GM08714 (cell line): ENCODE data around the gene IFFO2.

Source experiments
- H3K4me3 ChIP-seq: fragments of 200-500 bp; sonication (Bioruptor generic); 2 replicates; pipeline ENCODE4 v1.5.1; 2014; ENCODE audit warnings: mild to moderate bottlenecking, low read length, inconsistent platforms
- ZNF274 ChIP-seq: IDR thresholded peaks from 2 replicates; pipeline ENCODE4 v1.6.1; 2012; ENCODE audit warnings: mild to moderate bottlenecking, low read depth, low read length

The IFFO2 gene

GRCh38 chr1:18981242-18981641, 24.8 kb upstream of the IFFO2 start:
- H3K4me3 ChIP-seq: no peak overlapping the region
- TF ChIP-seq ZNF274: no peak

GRCh38 chr1:18978706-18979105, 22.2 kb upstream of the IFFO2 start:
- H3K4me3 ChIP-seq: no peak overlapping the region
- TF ChIP-seq ZNF274: no peak

- no peak overlapping the region for H3K4me3 ChIP-seq
- no peak for TF ChIP-seq ZNF274
Observed at GRCh38 chr1:18977428-18977827, 21.0 kb upstream of the IFFO2 start.

- no peak overlapping the region for H3K4me3 ChIP-seq
- TF ChIP-seq ZNF274: no peak
Observed at GRCh38 chr1:18976096-18976495, 19.6 kb upstream of the IFFO2 start.

GRCh38 chr1:18974606-18975005, 18.1 kb upstream of the IFFO2 start:
- H3K4me3 ChIP-seq: no peak overlapping the region
- TF ChIP-seq ZNF274: no peak

GRCh38 chr1:18974005-18974404, 17.5 kb upstream of the IFFO2 start:
- TF ChIP-seq ZNF274: no peak
- H3K4me3 ChIP-seq: no peak overlapping the region

GRCh38 chr1:18973446-18973955, 17.0 kb upstream of the IFFO2 start:
- no peak overlapping the region for H3K4me3 ChIP-seq
- TF ChIP-seq ZNF274: no peak

GRCh38 chr1:18972991-18973390, 16.5 kb upstream of the IFFO2 start:
- H3K4me3 ChIP-seq: no peak overlapping the region
- no peak for TF ChIP-seq ZNF274

- no peak overlapping the region for H3K4me3 ChIP-seq
- TF ChIP-seq ZNF274: no peak
Observed at GRCh38 chr1:18972531-18972930, 16.1 kb upstream of the IFFO2 start.

GRCh38 chr1:18970762-18971161, 14.3 kb upstream of the IFFO2 start:
- no peak for TF ChIP-seq ZNF274

GRCh38 chr1:18970358-18970757, 13.9 kb upstream of the IFFO2 start:
- no peak overlapping the region for H3K4me3 ChIP-seq
- TF ChIP-seq ZNF274: no peak

More at GRCh38 chr1:18970762-18971161, 14.3 kb upstream of the IFFO2 start:
- no peak overlapping the region for H3K4me3 ChIP-seq

- no peak overlapping the region for H3K4me3 ChIP-seq
- TF ChIP-seq ZNF274: no peak
Observed at GRCh38 chr1:18967066-18967690, 10.7 kb upstream of the IFFO2 start.

GRCh38 chr1:18965206-18966173, 9.0 kb upstream of the IFFO2 start:
- no peak for TF ChIP-seq ZNF274
- H3K4me3 ChIP-seq: no peak overlapping the region

- no peak overlapping the region for H3K4me3 ChIP-seq
- no peak for TF ChIP-seq ZNF274
Observed at GRCh38 chr1:18963968-18964367, 7.5 kb upstream of the IFFO2 start.
